Karpas-422 (cell line): Measurements from ENCODE around the gene DPF3. TPM values are rescaled to one million over a fixed set of nuclear protein-coding genes. Genes with fewer than 3 reads are reported as not detected.

Experiments
- DNase-seq: peaks from one replicate; pipeline ENCODE4 v3.0.0-alpha.2; 2015
- H2AFZ ChIP-seq: fragments of 200-600 bp; sonication (generic); 2 replicates; pipeline ENCODE4 v1.6.1; 2014; ENCODE audit warnings: antibody characterized with exemption, low read length, mixed read lengths
- H3K27ac ChIP-seq: fragments of 200-600 bp; sonication (generic); 2 replicates; pipeline ENCODE4 v1.5.1; 2014; ENCODE audit warnings: mild to moderate bottlenecking, low read length, moderate library complexity
- H3K27me3 ChIP-seq: fragments of 200-600 bp; sonication (generic); 2 replicates; pipeline ENCODE4 v1.6.1; 2014; ENCODE audit warnings: low read length, mixed read lengths
- H3K36me3 ChIP-seq: fragments of 200-600 bp; sonication (generic); 2 replicates; pipeline ENCODE4 v1.6.1; 2014; ENCODE audit warnings: low read length, mixed read lengths; ENCODE audit not compliant: insufficient read depth
- H3K4me1 ChIP-seq: fragments of 200-600 bp; sonication (generic); 2 replicates; pipeline ENCODE4 v1.6.1; 2014; ENCODE audit warnings: mild to moderate bottlenecking, low read length, mixed read lengths
- H3K4me2 ChIP-seq: fragments of 200-600 bp; sonication (generic); 2 replicates; pipeline ENCODE4 v1.6.1; 2014; ENCODE audit warnings: low read length, low read depth, mild to moderate bottlenecking; ENCODE audit not compliant: poor library complexity, severe bottlenecking
- H3K4me3 ChIP-seq: fragments of 200-600 bp; sonication (generic); 2 replicates; pipeline ENCODE4 v1.5.1; 2014; ENCODE audit warnings: mild to moderate bottlenecking, antibody characterized with exemption, low read length, mixed read lengths
- H3K79me2 ChIP-seq: fragments of 200-600 bp; sonication (generic); 2 replicates; pipeline ENCODE4 v1.6.1; 2014; ENCODE audit warnings: mild to moderate bottlenecking, low read length, mixed read lengths
- H3K9ac ChIP-seq: fragments of 200-600 bp; sonication (generic); 2 replicates; pipeline ENCODE4 v1.6.0; 2014; ENCODE audit warnings: low read length
- H3K9me2 ChIP-seq: fragments of 200-600 bp; sonication (generic), shearing (Covaris generic); replicated peaks from 2 replicates; pipeline ENCODE4 v1.6.0; 2014; ENCODE audit warnings: mild to moderate bottlenecking, low read length, moderate library complexity; ENCODE audit not compliant: insufficient read depth
- H3K9me3 ChIP-seq: fragments of 300-700, 200-600 bp; sonication (generic); 2 replicates; pipeline ENCODE4 v1.6.1; 2014; ENCODE audit warnings: low read length, mixed read lengths
- H4K20me1 ChIP-seq: fragments of 200-600 bp; sonication (generic); 2 replicates; pipeline ENCODE4 v1.6.1; 2014; ENCODE audit warnings: mild to moderate bottlenecking, antibody characterized with exemption, low read length, low read depth; ENCODE audit not compliant: insufficient read depth
- total RNA-seq: library from RNA; depleted of rRNA; stranded (reverse); fragments of >200 nt; shearing (Covaris generic); gene quantifications from 2 replicates; pipeline ENCODE4 v1.2.3, GENCODE V29; 2014; ENCODE audit warnings: low replicate concordance

DPF3 gene
- total RNA-seq, 1 experiment from 2014 or later, result 3.1 TPM

DNA sequence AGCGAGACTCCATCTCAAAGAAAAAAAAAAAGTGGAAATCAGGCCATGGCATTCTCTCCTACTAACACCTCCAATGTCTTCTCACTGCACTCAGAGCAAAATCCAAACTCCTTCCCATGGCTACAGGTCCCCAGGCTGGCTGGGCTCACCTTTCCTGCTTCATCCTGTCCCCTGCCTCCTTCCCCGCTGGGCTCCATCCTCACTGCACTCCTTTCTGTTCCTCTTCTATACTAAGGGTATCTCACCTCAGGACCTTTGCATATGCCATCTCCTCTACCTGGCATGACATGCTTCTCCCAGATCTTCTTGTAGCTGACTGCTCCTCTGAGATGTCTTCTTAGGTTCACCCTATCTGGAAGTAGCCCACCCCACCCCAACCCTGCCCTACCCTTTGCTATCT, 111.1 kb downstream of the DPF3 start:
- H3K27me3 ChIP-seq, result no peaks in the 10 kb centered on the region
- H3K79me2 ChIP-seq, result no peaks in the 10 kb centered on the region
- H4K20me1 ChIP-seq, result no peaks in the 10 kb centered on the region
- no peaks in the 10 kb centered on the region for H3K36me3 ChIP-seq
- no peaks in the 10 kb centered on the region for H3K4me1 ChIP-seq
- H3K9me2 ChIP-seq, result no peaks in the 10 kb centered on the region
- no peak overlapping the region for H3K4me2 ChIP-seq
- peaks cover 2% of the 10 kb centered on the region; the same call in 1 of the 2 replicates for H3K9me3 ChIP-seq
- no peak for DNase-seq
- H3K9ac ChIP-seq, result no peak overlapping the region
- no peak overlapping the region for H3K27ac ChIP-seq
- no peak overlapping the region for H2AFZ ChIP-seq
- no peak overlapping the region for H3K4me3 ChIP-seq

DNA sequence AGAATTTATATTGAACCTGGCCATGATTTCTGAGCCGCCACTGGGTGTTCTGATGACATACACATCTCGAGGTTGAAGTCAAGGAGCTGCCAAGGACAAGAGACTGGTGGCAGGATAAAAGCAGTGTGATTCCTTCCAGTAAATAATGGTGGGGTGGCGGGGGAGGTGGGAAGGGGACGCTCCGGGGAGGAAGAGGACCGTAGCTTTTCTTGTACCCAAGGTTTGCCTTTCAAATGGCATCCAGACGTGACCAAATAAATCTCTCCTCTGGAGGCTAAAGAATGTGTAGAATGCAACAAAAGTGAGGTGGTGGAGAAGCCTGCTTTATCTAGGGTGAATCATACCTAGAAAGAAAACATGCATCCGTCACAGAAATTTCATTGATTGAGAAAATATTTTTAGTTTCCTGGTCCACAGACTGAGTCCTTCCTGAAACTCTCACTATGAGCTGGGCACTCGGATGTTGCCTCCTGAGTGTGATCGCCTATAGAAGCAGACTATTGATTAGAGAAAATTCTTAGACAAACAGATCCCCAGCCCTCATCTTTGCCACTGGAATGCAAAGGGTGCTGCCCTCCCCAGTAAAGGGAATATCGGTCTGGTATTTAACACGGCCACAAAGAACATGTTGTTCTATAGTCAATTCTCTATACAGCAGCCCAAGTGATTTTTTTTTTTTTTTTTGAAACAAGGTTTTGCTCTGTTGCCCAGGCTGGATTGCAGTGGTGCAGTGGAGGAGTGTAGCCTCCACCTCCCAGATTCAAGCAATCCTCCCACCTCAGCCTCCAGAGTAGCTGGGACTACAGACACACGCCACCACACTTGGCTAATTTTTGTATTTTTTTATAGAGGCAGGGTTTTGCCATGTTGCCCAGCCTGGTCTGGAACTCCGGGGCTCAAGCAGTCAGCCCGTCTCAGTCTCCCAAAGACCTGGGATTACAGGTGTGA, 112.1 kb downstream of the DPF3 start:
- Histone ChIP-seq H3K9me2 (no peaks in the 10 kb centered on the region), H3K9ac (no peak overlapping the region), H3K36me3 (no peaks in the 10 kb centered on the region), H2AFZ (no peak overlapping the region), H3K4me2 (no peak overlapping the region), H4K20me1 (no peaks in the 10 kb centered on the region), H3K27me3 (no peaks in the 10 kb centered on the region), H3K79me2 (no peaks in the 10 kb centered on the region), H3K9me3 (peaks cover 5% of the 10 kb centered on the region; the same call in 1 of the 2 replicates), H3K4me1 (no peaks in the 10 kb centered on the region), H3K4me3 (no peak overlapping the region), H3K27ac (no peak overlapping the region)
- DNase-seq, result no peak

DNA sequence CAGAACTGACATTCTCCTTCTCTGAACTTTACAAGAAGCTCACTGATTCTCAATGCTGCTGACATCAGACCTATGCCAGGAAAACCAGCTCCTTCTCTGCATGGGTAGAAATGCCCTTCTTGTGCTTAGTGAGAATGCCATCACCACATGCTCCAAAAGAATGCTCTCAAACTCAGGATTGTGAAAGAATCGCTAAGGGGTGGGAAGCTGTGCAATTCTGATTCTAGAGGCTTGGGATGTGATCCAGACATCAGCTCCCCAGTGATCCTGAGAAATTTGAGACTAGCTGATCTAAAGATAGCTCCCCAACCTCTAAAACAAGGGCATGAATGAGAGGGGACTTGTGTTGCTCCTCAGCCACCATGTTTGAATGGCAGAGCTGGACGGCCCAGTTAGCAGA, 113.2 kb downstream of the DPF3 start:
- H2AFZ ChIP-seq, result no peak overlapping the region
- no peak overlapping the region for H3K27ac ChIP-seq
- H3K9me3 ChIP-seq, result peaks cover 5% of the 10 kb centered on the region; the same call in 1 of the 2 replicates
- H3K9me2 ChIP-seq, result no peaks in the 10 kb centered on the region
- no peaks in the 10 kb centered on the region for H3K36me3 ChIP-seq
- no peak overlapping the region for H3K9ac ChIP-seq
- no peaks in the 10 kb centered on the region for H3K79me2 ChIP-seq
- no peaks in the 10 kb centered on the region for H3K27me3 ChIP-seq
- no peaks in the 10 kb centered on the region for H4K20me1 ChIP-seq
- DNase-seq, result no peak
- no peaks in the 10 kb centered on the region for H3K4me1 ChIP-seq
- no peak overlapping the region for H3K4me3 ChIP-seq
- H3K4me2 ChIP-seq, result no peak overlapping the region

DNA sequence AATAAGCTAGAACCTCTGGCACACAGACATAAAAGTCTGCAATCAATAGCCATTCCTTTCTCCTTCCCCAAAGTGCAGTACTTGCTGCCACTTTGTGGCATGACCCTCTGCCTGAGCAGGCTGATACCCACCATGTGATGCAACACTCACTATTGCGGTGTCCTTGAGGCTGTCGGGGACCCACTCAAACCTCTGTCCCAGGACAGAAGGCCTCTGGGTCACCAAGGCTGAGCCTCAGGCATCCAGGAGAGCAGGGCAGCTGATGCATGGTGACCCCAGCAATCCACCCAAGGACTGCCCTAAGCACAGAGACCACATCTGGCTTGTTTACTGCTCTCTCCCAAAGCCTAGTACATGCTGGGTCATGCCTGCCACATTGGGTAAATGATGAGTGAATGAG, 114.2 kb downstream of the DPF3 start:
- H3K79me2 ChIP-seq, result no peaks in the 10 kb centered on the region
- no peaks in the 10 kb centered on the region for H3K9me2 ChIP-seq
- no peak overlapping the region for H2AFZ ChIP-seq
- no peak for DNase-seq
- no peak overlapping the region for H3K4me2 ChIP-seq
- peaks cover 5% of the 10 kb centered on the region; the same call in 1 of the 2 replicates for H3K9me3 ChIP-seq
- H3K27ac ChIP-seq, result no peak overlapping the region
- H3K4me1 ChIP-seq, result no peaks in the 10 kb centered on the region
- no peak overlapping the region for H3K9ac ChIP-seq
- H3K4me3 ChIP-seq, result no peak overlapping the region
- H3K36me3 ChIP-seq, result no peaks in the 10 kb centered on the region
- no peaks in the 10 kb centered on the region for H3K27me3 ChIP-seq
- no peaks in the 10 kb centered on the region for H4K20me1 ChIP-seq

DNA sequence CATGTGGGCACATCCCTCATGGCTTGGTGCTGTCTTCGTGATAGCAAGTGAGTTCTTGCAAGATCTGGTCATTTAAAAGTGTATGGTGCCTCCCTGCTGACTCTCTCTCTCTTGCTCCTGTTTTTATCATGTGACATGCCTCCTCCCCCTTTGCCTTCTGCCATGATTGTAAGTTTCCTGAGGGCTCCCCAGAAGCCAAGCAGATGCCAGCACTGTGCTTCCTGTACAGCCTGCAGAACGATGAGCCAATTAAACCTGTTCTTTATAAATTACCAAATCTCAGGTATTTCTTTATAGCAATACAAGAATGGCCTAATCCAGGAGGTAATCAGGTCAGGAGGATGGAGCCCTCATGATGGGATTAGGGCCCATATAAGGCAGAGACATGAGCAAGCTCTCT, 116.3 kb downstream of the DPF3 start:
- Histone ChIP-seq H3K36me3 (no peaks in the 10 kb centered on the region), H3K27me3 (no peaks in the 10 kb centered on the region), H3K9ac (no peak overlapping the region), H3K9me2 (no peaks in the 10 kb centered on the region), H4K20me1 (no peaks in the 10 kb centered on the region), H3K27ac (no peak overlapping the region), H3K4me1 (no peaks in the 10 kb centered on the region), H3K9me3 (peaks cover 5% of the 10 kb centered on the region; the same call in 1 of the 2 replicates), H3K4me2 (no peak overlapping the region), H3K4me3 (no peak overlapping the region), H3K79me2 (no peaks in the 10 kb centered on the region), H2AFZ (no peak overlapping the region)
- DNase-seq, result no peak

DNA sequence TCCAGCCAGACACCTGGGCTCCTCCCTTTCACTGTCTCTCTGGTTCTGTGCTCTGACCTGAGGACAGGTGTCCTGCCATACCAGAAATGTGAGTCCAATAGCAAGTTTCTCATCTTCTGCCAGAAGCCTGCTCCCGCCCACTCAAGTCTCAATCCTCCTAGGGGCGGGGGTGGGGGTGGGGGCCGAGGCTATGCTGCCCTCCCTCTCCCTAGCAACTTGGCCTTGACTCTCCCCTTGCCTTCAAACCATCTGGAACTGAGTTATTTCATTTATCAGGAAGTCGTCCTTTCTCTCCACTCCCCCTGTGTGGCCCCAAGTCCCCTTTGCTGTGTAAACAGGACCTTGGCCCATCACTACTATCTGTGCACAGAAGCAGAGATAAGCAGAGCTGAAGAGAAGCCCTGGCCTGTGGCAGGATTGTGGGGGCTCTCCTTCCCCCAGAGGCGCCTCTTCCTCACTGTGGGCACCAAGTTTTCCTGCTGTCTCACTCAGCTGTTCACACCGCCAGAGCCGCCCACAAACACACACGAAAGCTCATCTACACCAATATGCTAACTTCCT, 117.1 kb downstream of the DPF3 start:
- H2AFZ ChIP-seq, result no peak overlapping the region
- peaks cover 5% of the 10 kb centered on the region; the same call in 1 of the 2 replicates for H3K9me3 ChIP-seq
- no peak overlapping the region for H3K4me3 ChIP-seq
- no peaks in the 10 kb centered on the region for H4K20me1 ChIP-seq
- H3K27me3 ChIP-seq, result no peaks in the 10 kb centered on the region
- no peaks in the 10 kb centered on the region for H3K4me1 ChIP-seq
- no peak overlapping the region for H3K9ac ChIP-seq
- H3K4me2 ChIP-seq, result no peak overlapping the region
- no peaks in the 10 kb centered on the region for H3K79me2 ChIP-seq
- DNase-seq, result no peak
- no peak overlapping the region for H3K27ac ChIP-seq
- no peaks in the 10 kb centered on the region for H3K36me3 ChIP-seq
- H3K9me2 ChIP-seq, result no peaks in the 10 kb centered on the region

DNA sequence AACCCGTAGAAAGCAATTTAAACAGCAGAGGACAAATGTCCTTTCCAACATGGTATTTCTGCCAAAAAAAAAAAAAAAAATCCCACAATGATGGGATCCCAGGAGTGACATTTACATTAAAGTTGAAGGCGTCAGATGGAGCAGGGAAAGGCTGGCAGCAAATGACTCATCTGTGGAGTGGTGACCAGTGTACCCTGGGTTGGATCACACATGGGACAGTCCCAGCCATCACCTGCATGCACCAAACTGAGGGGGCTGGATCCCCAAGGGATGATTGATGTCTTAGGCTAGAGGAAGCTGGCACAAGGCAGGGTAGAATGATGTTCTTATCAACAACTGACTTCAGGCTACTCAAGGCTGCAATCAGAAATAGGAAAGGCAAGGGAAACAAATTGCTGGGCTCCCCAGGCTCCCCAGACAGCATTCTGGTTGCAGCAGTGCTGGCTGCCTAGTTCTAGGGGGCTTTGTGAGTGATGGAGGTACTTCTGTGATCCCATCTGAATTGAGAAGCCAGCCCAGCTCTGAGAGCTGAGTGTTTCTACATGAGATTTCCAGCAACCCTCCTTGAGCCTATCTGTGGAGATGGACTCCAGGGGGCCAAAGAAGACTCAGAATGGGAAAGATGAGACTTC, 117.9 kb downstream of the DPF3 start:
- Histone ChIP-seq H3K4me2 (no peak overlapping the region), H3K9me3 (peaks cover 5% of the 10 kb centered on the region; the same call in 1 of the 2 replicates), H3K27me3 (no peaks in the 10 kb centered on the region), H3K9me2 (no peaks in the 10 kb centered on the region), H3K9ac (no peak overlapping the region), H3K36me3 (no peaks in the 10 kb centered on the region), H4K20me1 (no peaks in the 10 kb centered on the region), H3K27ac (no peak overlapping the region), H2AFZ (no peak overlapping the region), H3K4me3 (no peak overlapping the region), H3K4me1 (no peaks in the 10 kb centered on the region), H3K79me2 (no peaks in the 10 kb centered on the region)
- DNase-seq, result no peak
